HEK293T (cell line): Measurements from ENCODE around the gene HCRT.

Experiments
- ARNT ChIP-seq: fragments of 450-650 bp; IDR thresholded peaks from 2 replicates; pipeline ENCODE4 v1.6.1; 2017; ENCODE audit warnings: mild to moderate bottlenecking
- BHLHE40 ChIP-seq: fragments of 450-650 bp; IDR thresholded peaks from 2 replicates; pipeline ENCODE4 v1.6.1; 2016; ENCODE audit warnings: mild to moderate bottlenecking, moderate library complexity, borderline replicate concordance
- FOXA1 ChIP-seq: fragments of 450-650 bp; IDR thresholded peaks from 2 replicates; pipeline ENCODE4 v1.6.1; 2016; ENCODE audit warnings: mild to moderate bottlenecking
- FOXK2 ChIP-seq: fragments of 450-650 bp; IDR thresholded peaks from 2 replicates; pipeline ENCODE4 v1.6.1; 2016; ENCODE audit warnings: mild to moderate bottlenecking
- FOXM1 ChIP-seq: fragments of 450-650 bp; IDR thresholded peaks from 2 replicates; pipeline ENCODE4 v1.6.1; 2017; ENCODE audit warnings: mild to moderate bottlenecking, borderline replicate concordance
- HDGF ChIP-seq: fragments of 450-650 bp; IDR thresholded peaks from 2 replicates; pipeline ENCODE4 v1.6.1; 2017; ENCODE audit warnings: antibody characterized with exemption, borderline replicate concordance
- NFRKB ChIP-seq: fragments of 450-650 bp; IDR thresholded peaks from 2 replicates; pipeline ENCODE4 v1.6.1; 2016; ENCODE audit warnings: mild to moderate bottlenecking, moderate library complexity
- PKNOX1 ChIP-seq: fragments of 450-650 bp; IDR thresholded peaks from 2 replicates; pipeline ENCODE4 v1.6.1; 2016
- SP1 ChIP-seq: fragments of 450-650 bp; IDR thresholded peaks from 2 replicates; pipeline ENCODE4 v1.6.1; 2017
- SUZ12 ChIP-seq: fragments of 450-650 bp; IDR thresholded peaks from 2 replicates; pipeline ENCODE4 v1.6.1; 2016; ENCODE audit warnings: mild to moderate bottlenecking
- TARDBP ChIP-seq: fragments of 450-650 bp; IDR thresholded peaks from 2 replicates; pipeline ENCODE4 v1.6.1; 2016
- ZNF384 ChIP-seq: fragments of 450-650 bp; IDR thresholded peaks from 2 replicates; pipeline ENCODE4 v1.6.1; 2016

- TF ChIP-seq BHLHE40 (no peak), FOXK2 (no peak), FOXA1 (no peak), SUZ12 (no peak), TARDBP (no peak), FOXM1 (no peak), NFRKB (no peak), ZNF384 (no peak), ARNT (no peak), PKNOX1 (no peak), HDGF (no peak), SP1 (no peak)
These were observed 16.2 kb upstream of the HCRT start for GRCh38 chr17:42201458-42201772.
